ENCODE results near the gene MOGAT1. TPM values are rescaled to one million over a fixed set of nuclear protein-coding genes. Genes with fewer than 3 reads are reported as not detected.

Gene MOGAT1
- polyA plus RNA-seq, 1 of the 3 experiments (the other 2 are of a cell fraction): not detected

DNA sequence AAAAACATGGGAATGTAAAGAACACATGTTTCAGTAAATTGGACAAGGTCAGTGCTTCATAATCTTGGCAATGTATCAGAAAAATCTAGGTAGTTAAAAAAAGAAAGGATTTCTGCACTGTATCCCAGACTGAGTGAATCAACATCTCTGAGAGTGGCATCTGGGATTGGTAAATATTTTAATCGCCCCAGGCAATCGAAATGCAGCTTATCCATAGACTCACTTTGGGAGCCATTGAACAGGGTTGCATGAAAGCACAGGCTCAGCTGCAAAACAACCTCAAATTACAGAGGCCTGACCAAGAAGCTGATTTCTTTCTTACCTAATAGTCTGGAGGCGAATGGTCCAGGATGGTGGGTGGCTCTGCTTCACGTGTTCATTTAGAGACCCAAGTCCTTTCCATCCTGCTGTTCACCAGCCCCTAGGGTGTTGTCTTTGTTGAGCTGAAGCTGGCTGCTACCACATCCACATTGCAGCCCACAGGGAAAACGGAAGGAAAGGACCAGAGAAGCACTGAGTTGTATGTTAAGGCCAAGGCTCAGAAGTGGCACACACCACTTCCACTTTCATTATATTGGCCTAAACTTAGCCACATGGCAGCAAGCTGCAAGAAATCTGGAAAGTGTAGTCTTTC lies 59.0 kb downstream of the MOGAT1 start (continued):
- TF ChIP-seq POLR2AphosphoS5 (IDR thresholded peaks at IDR 0.05; ENCODE audit: low read depth, low read length): no peak
- TF ChIP-seq EP300 (IDR thresholded peaks at IDR 0.05; ENCODE audit: borderline replicate concordance in 1 of 2, low read depth in 1 of 2, low read length in 1 of 2): no peak
- TF ChIP-seq, protein P1, sequence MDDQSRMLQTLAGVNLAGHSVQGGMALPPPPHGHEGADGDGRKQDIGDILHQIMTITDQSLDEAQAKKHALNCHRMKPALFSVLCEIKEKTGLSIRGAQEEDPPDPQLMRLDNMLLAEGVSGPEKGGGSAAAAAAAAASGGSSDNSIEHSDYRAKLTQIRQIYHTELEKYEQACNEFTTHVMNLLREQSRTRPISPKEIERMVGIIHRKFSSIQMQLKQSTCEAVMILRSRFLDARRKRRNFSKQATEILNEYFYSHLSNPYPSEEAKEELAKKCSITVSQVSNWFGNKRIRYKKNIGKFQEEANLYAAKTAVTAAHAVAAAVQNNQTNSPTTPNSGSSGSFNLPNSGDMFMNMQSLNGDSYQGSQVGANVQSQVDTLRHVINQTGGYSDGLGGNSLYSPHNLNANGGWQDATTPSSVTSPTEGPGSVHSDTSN (IDR thresholded peaks at IDR 0.05): no peak

GRCh38 chr2:222731201-222731621 lies 59.8 kb downstream of the MOGAT1 start:
- H3K4me3 ChIP-seq (ENCODE audit: low read depth in 2 of 2, low read length in 1 of 2): no peak overlapping the region
- no peak overlapping the region; a peak in 1 of 4 replicates for H3K27ac ChIP-seq (ENCODE audit: low read depth in 2 of 2, low read length in 1 of 2)
- no peaks in the 10 kb centered on the region for H4K20me1 ChIP-seq (ENCODE audit: insufficient read depth)
- CTCF ChIA-PET: interaction anchor here (1.5 to 2.1 kb wide), 2 partner anchors 11 to 24 kb away, joined by 3 to 7 read pairs; no protein-coding TSS in a partner anchor
- no peak overlapping the region for H3K9ac ChIP-seq
- no peaks in the 10 kb centered on the region for H3K79me2 ChIP-seq (ENCODE audit: insufficient read depth)
- H3K9me3 ChIP-seq: no peaks in the 10 kb centered on the region
- H3K36me3 ChIP-seq (replicated peaks in 1 of 2; ENCODE audit: control insufficient read depth in 1 of 2, insufficient read depth in 2 of 2, low read length in 1 of 2): no peaks in the 10 kb centered on the region
- H3K9me2 ChIP-seq: no peaks in the 10 kb centered on the region
- H2AFZ ChIP-seq (ENCODE audit: low read depth): no peak overlapping the region; the same call in 1 of the 2 replicates
- WGBS (ENCODE audit: low lambda C conversion rate): 57% methylated on average over 1 of the region's 2 CpGs
- H3K4me2 ChIP-seq: no peak overlapping the region
- no peaks in the 10 kb centered on the region for H3K27me3 ChIP-seq (ENCODE audit: insufficient read depth)
- DNase-seq: no peak
- peaks cover 0 to 19% of the 10 kb centered on the region in 2 experiments; a peak in 2 of 4 replicates for H3K4me1 ChIP-seq (ENCODE audit: control insufficient read depth in 1 of 2, insufficient read depth in 2 of 2, low read depth in 1 of 2, low read length in 1 of 2)
- TF ChIP-seq FOXM1 (IDR thresholded peaks at IDR 0.05; ENCODE audit: low read depth): no peak
- TF ChIP-seq NRF1 (IDR thresholded peaks at IDR 0.05; ENCODE audit: low read depth, low read length): no peak
- TF ChIP-seq, protein P1 (IDR thresholded peaks at IDR 0.05): peak; percentile 38; the same call in 1 of the 2 replicates
- peak; percentile 62 for TF ChIP-seq TCF12 (IDR thresholded peaks at IDR 0.05)
- TF ChIP-seq YY1 (IDR thresholded peaks at IDR 0.05; ENCODE audit: low read depth): no peak
- TF ChIP-seq MXI1 (IDR thresholded peaks at IDR 0.05; ENCODE audit: low read depth, low read length): no peak
- TF ChIP-seq EP300 (IDR thresholded peaks at IDR 0.05; ENCODE audit: borderline replicate concordance in 1 of 2, low read depth in 1 of 2, low read length in 1 of 2): no peak
- no peak for TF ChIP-seq GABPA (IDR thresholded peaks at IDR 0.05; ENCODE audit: low read depth)
- no peak for TF ChIP-seq FOSL2 (IDR thresholded peaks at IDR 0.05; ENCODE audit: borderline replicate concordance, low read depth)
- TF ChIP-seq MEF2A (IDR thresholded peaks at IDR 0.05; ENCODE audit: borderline replicate concordance, low read depth): no peak
- no peak for TF ChIP-seq EZH2phosphoT487 (IDR thresholded peaks at IDR 0.05; ENCODE audit: borderline replicate concordance, low read depth)
- TF ChIP-seq POLR2AphosphoS5 (IDR thresholded peaks at IDR 0.05; ENCODE audit: low read depth, low read length): no peak
- TF ChIP-seq ELF1 (IDR thresholded peaks at IDR 0.05): no peak
- TF ChIP-seq MAX (IDR thresholded peaks at IDR 0.05; ENCODE audit: low read depth): no peak
- TF ChIP-seq RCOR1 (IDR thresholded peaks at IDR 0.05; ENCODE audit: low read length): no peak
- no peak for TF ChIP-seq TEAD4 (IDR thresholded peaks at IDR 0.05; ENCODE audit: borderline replicate concordance, insufficient read depth)
- TF ChIP-seq TAF1 (IDR thresholded peaks at IDR 0.05; ENCODE audit: borderline replicate concordance, low read depth, low read length): no peak
- TF ChIP-seq RFX5 (IDR thresholded peaks at IDR 0.05; ENCODE audit: low read length): no peak
- no peaks in the 10 kb centered on the region for H3F3A ChIP-seq (replicated peaks; ENCODE audit: insufficient read depth)
- POLR2A ChIA-PET: no interaction called here

Data from SK-N-SH (cell line).